K562 (cell line): ENCODE results near the gene MRPS5. TPM values are rescaled to one million over a fixed set of nuclear protein-coding genes. Genes with fewer than 3 reads are reported as not detected.

Experiments used
- JUNB ChIP-seq: fragments of 450-650 bp; formaldehyde crosslinking; conservative IDR thresholded peaks from 2 replicates; pipeline ENCODE4 v1.4.0; 2020; ENCODE audit warnings: mild to moderate bottlenecking
- TEAD2 ChIP-seq: fragments of 450-650 bp; IDR thresholded peaks from 2 replicates; pipeline ENCODE4 v1.6.1; 2016; ENCODE audit warnings: missing genetic modification characterization, control low read depth, missing compliant biosample characterization
- ZNF124 ChIP-seq: sonication (generic); formaldehyde crosslinking; IDR thresholded peaks from 2 replicates; pipeline ENCODE4 v1.8.1; 2022; ENCODE audit warnings: missing genetic modification reagents
- ZNF217 ChIP-seq: sonication (generic); formaldehyde crosslinking; IDR thresholded peaks from 2 replicates; pipeline ENCODE4 v1.8.0; 2022; ENCODE audit warnings: mild to moderate bottlenecking, missing genetic modification reagents
- ZNF507 ChIP-seq: conservative IDR thresholded peaks from 2 replicates; pipeline ENCODE4 v1.6.1; 2017; ENCODE audit warnings: missing genetic modification characterization, missing compliant biosample characterization
- ZNF764 ChIP-seq: fragments of 250-450 bp; sonication (Bioruptor Pico); IDR thresholded peaks from 2 replicates; pipeline ENCODE4 v1.4.0; 2020; ENCODE audit warnings: low read depth, mild to moderate bottlenecking, moderate library complexity
- polyA plus RNA-seq, 8 experiments: library from polyadenylated mRNA; depleted of rRNA in 4 of 8; stranded (reverse) in 5 of 8; unstranded in 3 of 8; fragments of >200 nt; fragmentation: Nextera tagmentation in 2 of 8; fragmentation: Illumina TruSeq in 1 of 8; extraction: Ambion mirVana in 2 of 8; extraction: Trizol in 1 of 8; gene quantifications; 2 replicates each; pipeline versions ENCODE4 v1.2.1 to v1.2.3, GENCODE V29; 2011 to 2014; ENCODE audit warnings: inconsistent platforms in 1 of 8, missing spikeins in 1 of 8
- total RNA-seq, 7 experiments: library from RNA; depleted of rRNA in 6 of 7; stranded (reverse); fragments of >200 nt in 6 of 7; fragmentation: Illumina TruSeq in 2 of 7; extraction: Trizol in 2 of 7; gene quantifications; 2 replicates each; pipeline versions ENCODE4 v1.2.1 to v1.2.3, GENCODE V29; 2011 to 2021; ENCODE audit warnings: low replicate concordance in 1 of 7
- TF ChIP-seq, protein P1 (sequence below): fragments of 250-450 bp; sonication (Bioruptor Pico); IDR thresholded peaks from 2 replicates; pipeline ENCODE4 v1.4.0; 2020

The MRPS5 gene
- total and polyA plus RNA-seq, 9 of the 15 experiments (the other 6 are each of a cell fraction or from before 2014, with no cell fraction given) = 85.0 to 162 (median 118) TPM

- TF ChIP-seq, protein P1, sequence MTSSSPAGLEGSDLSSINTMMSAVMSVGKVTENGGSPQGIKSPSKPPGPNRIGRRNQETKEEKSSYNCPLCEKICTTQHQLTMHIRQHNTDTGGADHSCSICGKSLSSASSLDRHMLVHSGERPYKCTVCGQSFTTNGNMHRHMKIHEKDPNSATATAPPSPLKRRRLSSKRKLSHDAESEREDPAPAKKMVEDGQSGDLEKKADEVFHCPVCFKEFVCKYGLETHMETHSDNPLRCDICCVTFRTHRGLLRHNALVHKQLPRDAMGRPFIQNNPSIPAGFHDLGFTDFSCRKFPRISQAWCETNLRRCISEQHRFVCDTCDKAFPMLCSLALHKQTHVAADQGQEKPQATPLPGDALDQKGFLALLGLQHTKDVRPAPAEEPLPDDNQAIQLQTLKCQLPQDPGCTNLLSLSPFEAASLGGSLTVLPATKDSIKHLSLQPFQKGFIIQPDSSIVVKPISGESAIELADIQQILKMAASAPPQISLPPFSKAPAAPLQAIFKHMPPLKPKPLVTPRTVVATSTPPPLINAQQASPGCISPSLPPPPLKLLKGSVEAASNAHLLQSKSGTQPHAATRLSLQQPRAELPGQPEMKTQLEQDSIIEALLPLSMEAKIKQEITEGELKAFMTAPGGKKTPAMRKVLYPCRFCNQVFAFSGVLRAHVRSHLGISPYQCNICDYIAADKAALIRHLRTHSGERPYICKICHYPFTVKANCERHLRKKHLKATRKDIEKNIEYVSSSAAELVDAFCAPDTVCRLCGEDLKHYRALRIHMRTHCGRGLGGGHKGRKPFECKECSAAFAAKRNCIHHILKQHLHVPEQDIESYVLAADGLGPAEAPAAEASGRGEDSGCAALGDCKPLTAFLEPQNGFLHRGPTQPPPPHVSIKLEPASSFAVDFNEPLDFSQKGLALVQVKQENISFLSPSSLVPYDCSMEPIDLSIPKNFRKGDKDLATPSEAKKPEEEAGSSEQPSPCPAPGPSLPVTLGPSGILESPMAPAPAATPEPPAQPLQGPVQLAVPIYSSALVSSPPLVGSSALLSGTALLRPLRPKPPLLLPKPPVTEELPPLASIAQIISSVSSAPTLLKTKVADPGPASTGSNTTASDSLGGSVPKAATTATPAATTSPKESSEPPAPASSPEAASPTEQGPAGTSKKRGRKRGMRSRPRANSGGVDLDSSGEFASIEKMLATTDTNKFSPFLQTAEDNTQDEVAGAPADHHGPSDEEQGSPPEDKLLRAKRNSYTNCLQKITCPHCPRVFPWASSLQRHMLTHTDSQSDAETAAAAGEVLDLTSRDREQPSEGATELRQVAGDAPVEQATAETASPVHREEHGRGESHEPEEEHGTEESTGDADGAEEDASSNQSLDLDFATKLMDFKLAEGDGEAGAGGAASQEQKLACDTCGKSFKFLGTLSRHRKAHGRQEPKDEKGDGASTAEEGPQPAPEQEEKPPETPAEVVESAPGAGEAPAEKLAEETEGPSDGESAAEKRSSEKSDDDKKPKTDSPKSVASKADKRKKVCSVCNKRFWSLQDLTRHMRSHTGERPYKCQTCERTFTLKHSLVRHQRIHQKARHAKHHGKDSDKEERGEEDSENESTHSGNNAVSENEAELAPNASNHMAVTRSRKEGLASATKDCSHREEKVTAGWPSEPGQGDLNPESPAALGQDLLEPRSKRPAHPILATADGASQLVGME (CRISPR knock-in tag) = no peak
- TF ChIP-seq TEAD2 (tag) (no peak), ZNF764 (CRISPR knock-in tag) (no peak), ZNF124 (CRISPR knock-in tag) (no peak), ZNF217 (CRISPR knock-in tag) (no peak), ZNF507 (no peak), JUNB (CRISPR knock-in tag) (no peak)
Observed at GRCh38 chr2:95159690-95160449, 38.3 kb upstream of the MRPS5 start, which contains the start of gene ZNF514 (continued).
